ENCODE measurements around the gene SCAMP5. TPM values are rescaled to one million over a fixed set of nuclear protein-coding genes. Genes with fewer than 3 reads are reported as not detected.

The SCAMP5 gene
- total and polyA plus RNA-seq, 2 of the 4 experiments (the other 2 are of a cell fraction), result 0.36 to 1.6 TPM

GRCh38 chr15:74988007-74988800, 7.2 kb upstream of the SCAMP5 start:
- ChIA-PET CTCF (interaction anchor here (0.7 kb wide), 1 partner anchor 13 kb away, joined by 4 read pairs; no protein-coding TSS in a partner anchor), POLR2A (ENCODE audit: unreplicated experiment) (interaction anchor here (0.7 kb wide), 1 partner anchor 9 kb away, joined by 4 read pairs; no protein-coding TSS in a partner anchor)
- Histone ChIP-seq H3K18ac (ENCODE audit: low read depth, low read length) (no peak overlapping the region), H3K36me3 (ENCODE audit: control insufficient read depth, insufficient read depth, low read length) (no peaks in the 10 kb centered on the region), H3K27ac (ENCODE audit: insufficient read depth, low read length) (no peak overlapping the region), H3K9me3 (ENCODE audit: control insufficient read depth, insufficient read depth, low read length) (no peaks in the 10 kb centered on the region), H2AK9ac (replicated peaks; ENCODE audit: low read depth, low read length, poor library complexity) (no peak overlapping the region), H2AFZ (replicated peaks; ENCODE audit: low read length, poor library complexity) (no peak overlapping the region), H3K4me2 (ENCODE audit: low read depth, low read length) (no peak overlapping the region), H3K79me1 (ENCODE audit: low read depth in 1 of 2, low read length in 2 of 2) (no peaks in the 10 kb centered on the region), H3K9ac (ENCODE audit: low read depth, low read length) (no peak overlapping the region), H3K4me3 (ENCODE audit: insufficient read depth, low read depth, low read length) (no peak overlapping the region), H3K4me1 (ENCODE audit: control insufficient read depth, insufficient read depth, low read length) (no peaks in the 10 kb centered on the region), H3K9me1 (ENCODE audit: insufficient read depth, low read length) (no peaks in the 10 kb centered on the region), H2BK20ac (ENCODE audit: low read depth, low read length) (no peak overlapping the region), H3K23ac (ENCODE audit: low read depth, low read length) (no peak overlapping the region), H2BK120ac (ENCODE audit: low read depth, low read length) (no peak overlapping the region), H4K8ac (ENCODE audit: low read depth in 2 of 2, low read length in 2 of 2) (no peak overlapping the region), H4K20me1 (ENCODE audit: insufficient read depth, low read length) (no peaks in the 10 kb centered on the region), H3K14ac (replicated peaks; ENCODE audit: low read depth, low read length) (no peak overlapping the region), H3K56ac (ENCODE audit: extremely low read depth, insufficient read depth, low read length) (no peak overlapping the region), H2BK5ac (ENCODE audit: low read depth, low read length, poor library complexity, severe bottlenecking) (no peak overlapping the region), H2AK5ac (ENCODE audit: low read depth, low read length) (no peak overlapping the region), H3K27me3 (ENCODE audit: control insufficient read depth, insufficient read depth, low read length) (peaks cover 15% of the 10 kb centered on the region), H2BK15ac (ENCODE audit: low read depth, low read length) (no peak overlapping the region), H3K4ac (ENCODE audit: low read depth, low read length) (no peak overlapping the region), H4K91ac (ENCODE audit: insufficient read depth, low read depth, low read length) (no peak overlapping the region), H4K5ac (ENCODE audit: low read depth, low read length) (no peak overlapping the region)
- peak; percentile 53; the same call in 1 of the 2 replicates for TF ChIP-seq MAZ (IDR thresholded peaks at IDR 0.05; ENCODE audit: borderline replicate concordance, low read depth, low read length)
- TF ChIP-seq USF2 (IDR thresholded peaks at IDR 0.05; ENCODE audit: low read depth, low read length), result no peak
- peak; percentile 36 for TF ChIP-seq RAD21 (IDR thresholded peaks at IDR 0.05; ENCODE audit: low read length)
- peak; percentile 33 for TF ChIP-seq CTCF (conservative IDR thresholded peaks at IDR 0.05; ENCODE audit: low read depth, low read length)
- no TSS peak for BruUV-seq (replicated peaks)
- WGBS, 2 experiments (ENCODE audit: extremely low coverage in 2 of 2, insufficient read length in 1 of 2), result no CpG with 5 or more reads among the region's 4 CpGs
- dilution Hi-C loops (cut with HindIII; ENCODE audit: low sequenced_read_pairs, unreplicated experiment), result no loop called here
- peak; percentile 59; the same call in 1 of the 2 replicates for ATAC-seq (ENCODE audit: low read depth)
- intact Hi-C loops (cut with micrococcal nuclease), result no loop called here
- peak; percentile 7 for DNase-seq
- in situ Hi-C loops (cut with MboI; ENCODE audit: low sequenced_read_pairs), result no loop called here
